NCI-H82 (cell line): ENCODE results near the gene UBAC1.
"Not testable (repeated sequence)": the region's sequence is repeated elsewhere in the genome, so short reads cannot be mapped to it uniquely, and the experiment has no call there.

Source experiments
- DNase-seq: peaks from one replicate; lab custom pipeline; 2025; lab: John Stamatoyannopoulos, UW

UBAC1 gene

GRCh38 chr9:135921749-135922310, 39.3 kb downstream of the UBAC1 start:
- DNase-seq: no peak

- no peak for DNase-seq
These were observed 40.1 kb downstream of the UBAC1 start for GRCh38 chr9:135920973-135921585.

GRCh38 chr9:135920256-135920930, 40.8 kb downstream of the UBAC1 start:
- DNase-seq: no peak

GRCh38 chr9:135919318-135919890, 41.8 kb downstream of the UBAC1 start:
- DNase-seq: no peak

- not testable (repeated sequence) for DNase-seq
These were observed 44.9 kb downstream of the UBAC1 start for GRCh38 chr9:135916227-135916626.

GRCh38 chr9:135914921-135915320, 46.3 kb downstream of the UBAC1 start:
- DNase-seq: no peak

GRCh38 chr9:135911233-135911632, 49.9 kb downstream of the UBAC1 start:
- DNase-seq: not testable (repeated sequence)

GRCh38 chr9:135910757-135911156, 50.4 kb downstream of the UBAC1 start:
- no peak for DNase-seq

- DNase-seq: no peak
These were observed 51.0 kb downstream of the UBAC1 start for GRCh38 chr9:135910216-135910615.

- DNase-seq: no peak
These were observed 51.8 kb downstream of the UBAC1 start for GRCh38 chr9:135909371-135909770.

- peak; percentile 11 for DNase-seq
These were observed 52.4 kb downstream of the UBAC1 start for GRCh38 chr9:135908754-135909204.

GRCh38 chr9:135908093-135908753, 53.0 kb downstream of the UBAC1 start:
- peak; percentile 44 for DNase-seq

GRCh38 chr9:135907431-135908092, 53.6 kb downstream of the UBAC1 start, which contains the start of gene CAMSAP1:
Gene CAMSAP1, minus strand, starts transcription at chr9:135907546. Its CDS starts 387 bp downstream, at chr9:135907159.
- DNase-seq: peak; percentile 95

- peak; percentile 51 for DNase-seq
These were observed 54.2 kb downstream of the UBAC1 start for GRCh38 chr9:135907006-135907430.

GRCh38 chr9:135906291-135907005, 54.7 kb downstream of the UBAC1 start:
- peak; percentile 86 for DNase-seq

GRCh38 chr9:135905380-135906258, 55.6 kb downstream of the UBAC1 start:
- peak; percentile 51 for DNase-seq

GRCh38 chr9:135903786-135904520, 57.2 kb downstream of the UBAC1 start:
- no peak for DNase-seq

- DNase-seq: no peak
These were observed 57.9 kb downstream of the UBAC1 start for GRCh38 chr9:135903358-135903656.

- no peak for DNase-seq
These were observed 58.4 kb downstream of the UBAC1 start for GRCh38 chr9:135902655-135903357.
